ENCODE measurements around the gene HCK. TPM values are rescaled to one million over a fixed set of nuclear protein-coding genes. Genes with fewer than 3 reads are reported as not detected.

Gene HCK
- total RNA-seq, 4 donors from 2014 or later, result 3.0 to 16.9 (median 6.7) TPM

DNA sequence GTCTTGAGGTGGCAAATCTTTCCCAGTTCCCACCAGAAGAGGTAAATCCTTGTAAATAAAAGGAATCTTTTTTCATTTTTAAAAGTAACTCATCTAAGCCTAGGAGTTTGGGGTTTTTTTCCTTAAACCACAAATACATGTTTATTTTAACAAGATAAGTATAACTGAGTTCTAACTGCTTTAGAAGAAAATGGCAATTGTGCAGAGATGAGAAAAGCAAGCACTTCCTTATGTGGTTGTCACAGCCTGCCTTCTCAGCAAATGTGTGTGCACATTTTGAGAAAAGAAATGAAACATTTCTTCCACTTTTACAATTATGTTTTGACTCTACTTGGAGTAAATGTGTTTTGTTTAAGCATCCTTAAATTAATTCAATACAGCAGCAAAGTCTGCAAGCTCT, 17.7 kb downstream of the HCK start:
- H3K4me1 ChIP-seq, result peaks cover 0 to 12% (median 0%) of the 10 kb centered on the region in 3 donors
- peaks cover 0 to 57% (median 0%) of the 10 kb centered on the region in 4 donors for H3K27me3 ChIP-seq
- H3K4me3 ChIP-seq, result no peak overlapping the region
- no peaks in the 10 kb centered on the region for H3K36me3 ChIP-seq
- TF ChIP-seq, protein P1, sequence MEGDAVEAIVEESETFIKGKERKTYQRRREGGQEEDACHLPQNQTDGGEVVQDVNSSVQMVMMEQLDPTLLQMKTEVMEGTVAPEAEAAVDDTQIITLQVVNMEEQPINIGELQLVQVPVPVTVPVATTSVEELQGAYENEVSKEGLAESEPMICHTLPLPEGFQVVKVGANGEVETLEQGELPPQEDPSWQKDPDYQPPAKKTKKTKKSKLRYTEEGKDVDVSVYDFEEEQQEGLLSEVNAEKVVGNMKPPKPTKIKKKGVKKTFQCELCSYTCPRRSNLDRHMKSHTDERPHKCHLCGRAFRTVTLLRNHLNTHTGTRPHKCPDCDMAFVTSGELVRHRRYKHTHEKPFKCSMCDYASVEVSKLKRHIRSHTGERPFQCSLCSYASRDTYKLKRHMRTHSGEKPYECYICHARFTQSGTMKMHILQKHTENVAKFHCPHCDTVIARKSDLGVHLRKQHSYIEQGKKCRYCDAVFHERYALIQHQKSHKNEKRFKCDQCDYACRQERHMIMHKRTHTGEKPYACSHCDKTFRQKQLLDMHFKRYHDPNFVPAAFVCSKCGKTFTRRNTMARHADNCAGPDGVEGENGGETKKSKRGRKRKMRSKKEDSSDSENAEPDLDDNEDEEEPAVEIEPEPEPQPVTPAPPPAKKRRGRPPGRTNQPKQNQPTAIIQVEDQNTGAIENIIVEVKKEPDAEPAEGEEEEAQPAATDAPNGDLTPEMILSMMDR (IDR thresholded peaks at IDR 0.05), result no peak
- TF ChIP-seq POLR2A (IDR thresholded peaks at IDR 0.05), result no peak
- H3K27ac ChIP-seq, result no peak overlapping the region
- intact Hi-C loops (cut with DNase I), result no loop called here
- DNase-seq, result no peak
- no peaks in the 10 kb centered on the region for H3K9me3 ChIP-seq

DNA sequence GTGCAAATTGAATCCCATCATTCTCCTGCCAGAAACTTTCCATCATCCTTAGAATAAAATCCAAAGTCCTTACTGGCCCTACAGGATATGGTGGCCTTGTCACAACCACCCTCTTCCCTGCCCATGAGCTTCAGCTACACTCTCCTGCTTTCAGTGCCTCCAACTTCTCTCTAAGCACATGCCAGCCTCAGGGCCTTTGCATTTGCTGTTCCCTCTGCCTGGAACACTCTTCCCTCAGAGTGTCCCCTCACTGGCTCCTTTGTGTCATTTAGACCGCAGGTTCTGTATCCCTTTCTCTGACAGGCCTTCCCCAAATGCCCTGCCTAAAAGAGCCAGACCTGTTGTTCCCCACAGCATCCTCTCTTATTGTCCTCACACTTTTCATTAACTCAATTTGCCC, 18.2 kb downstream of the HCK start:
- no peak overlapping the region for H3K27ac ChIP-seq
- DNase-seq, result no peak

GRCh38 chr20:32070690-32071213, 18.7 kb downstream of the HCK start:
- TF ChIP-seq, protein P1 (IDR thresholded peaks at IDR 0.05), result no peak
- TF ChIP-seq POLR2A (IDR thresholded peaks at IDR 0.05), result no peak
- no peak for DNase-seq
- WGBS, 2 donors, result 39 to 61% methylated on average over 2 to 4 of the region's 4 CpGs
- Histone ChIP-seq H3K4me1 (peaks cover 0 to 17% (median 0%) of the 10 kb centered on the region in 3 donors), H3K27ac (no peak overlapping the region), H3K27me3 (peaks cover 0 to 55% (median 0%) of the 10 kb centered on the region in 4 donors), H3K4me3 (no peak overlapping the region), H3K9me3 (no peaks in the 10 kb centered on the region), H3K36me3 (no peaks in the 10 kb centered on the region)
- intact Hi-C loops (cut with DNase I), result no loop called here

More for the DNA sequence above, 18.2 kb downstream of the HCK start:
- 80 to 100% methylated on average over 1 of the region's 1 CpG for WGBS, 2 donors
- TF ChIP-seq, protein P1 (IDR thresholded peaks at IDR 0.05), result no peak
- TF ChIP-seq POLR2A (IDR thresholded peaks at IDR 0.05), result no peak
- intact Hi-C loops (cut with DNase I), result no loop called here
- H3K4me1 ChIP-seq, result peaks cover 0 to 17% (median 0%) of the 10 kb centered on the region in 3 donors
- H3K36me3 ChIP-seq, result no peaks in the 10 kb centered on the region
- no peaks in the 10 kb centered on the region for H3K9me3 ChIP-seq
- no peak overlapping the region for H3K4me3 ChIP-seq
- H3K27me3 ChIP-seq, result peaks cover 0 to 55% (median 0%) of the 10 kb centered on the region in 4 donors

GRCh38 chr20:32071395-32072167, 19.5 kb downstream of the HCK start:
- H3K36me3 ChIP-seq, result no peaks in the 10 kb centered on the region
- H3K9me3 ChIP-seq, result no peaks in the 10 kb centered on the region
- H3K4me1 ChIP-seq, result peaks cover 0 to 17% (median 0%) of the 10 kb centered on the region in 3 donors
- WGBS, 2 donors, result 82 to 84% methylated on average over 11 to 13 of the region's 17 CpGs
- H3K4me3 ChIP-seq, result no peak overlapping the region
- H3K27ac ChIP-seq, result no peak overlapping the region
- intact Hi-C loops (cut with DNase I), result no loop called here
- DNase-seq, result no peak
- TF ChIP-seq, protein P1 (IDR thresholded peaks at IDR 0.05), result no peak
- no peak for TF ChIP-seq POLR2A (IDR thresholded peaks at IDR 0.05)
- H3K27me3 ChIP-seq, result peaks cover 0 to 63% (median 0%) of the 10 kb centered on the region in 4 donors

GRCh38 chr20:32072168-32072750, 20.2 kb downstream of the HCK start:
- intact Hi-C loops (cut with DNase I), result no loop called here
- H3K9me3 ChIP-seq, result no peaks in the 10 kb centered on the region
- peaks cover 0 to 17% (median 0%) of the 10 kb centered on the region in 3 donors for H3K4me1 ChIP-seq
- no peak overlapping the region for H3K4me3 ChIP-seq
- H3K27ac ChIP-seq, result no peak overlapping the region
- WGBS, 2 donors, result 70 to 74% methylated on average over 6 of the region's 6 CpGs
- no peaks in the 10 kb centered on the region for H3K36me3 ChIP-seq
- TF ChIP-seq, protein P1 (IDR thresholded peaks at IDR 0.05), result no peak
- TF ChIP-seq POLR2A (IDR thresholded peaks at IDR 0.05), result no peak
- peaks cover 0 to 67% (median 0%) of the 10 kb centered on the region in 4 donors for H3K27me3 ChIP-seq
- no peak for DNase-seq

All from esophagus squamous epithelium (tissue), 5 donors.